Kidney (tissue), 14 donors: Measurements from ENCODE around the gene MPHOSPH9. TPM values are rescaled to one million over a fixed set of nuclear protein-coding genes. Genes with fewer than 3 reads are reported as not detected.
"Not testable (repeated sequence)": the region's sequence is repeated elsewhere in the genome, so short reads cannot be mapped to it uniquely, and the experiment has no call there.

Experiments
- DNase-seq, 5 donors: peaks; one replicate each; pipeline ENCODE4 v3.0.0-alpha.2; 2013 to 2020
- FAIRE-seq: peaks from 2 replicates; lab custom pipeline; 2012; peaks lifted over from hg19 to GRCh38; lab: Jason Lieb, UNC
- H3K27ac ChIP-seq, 2 donors: one replicate each; pipeline ENCODE4 v1.7.0; 2013; ENCODE audit warnings: low read depth in 2 of 2, low read length in 2 of 2, inconsistent platforms in 1 of 2
- H3K27me3 ChIP-seq: one replicate; pipeline ENCODE4 v1.7.1; 2013; ENCODE audit warnings: low read length, inconsistent platforms; ENCODE audit not compliant: control insufficient read depth, insufficient read depth
- H3K36me3 ChIP-seq, 3 donors: one replicate each; pipeline versions ENCODE4 v1.7.0 to v1.7.1; 2013; ENCODE audit warnings: low read length in 3 of 3, control low read depth in 1 of 3, inconsistent platforms in 1 of 3; ENCODE audit not compliant: insufficient read depth in 3 of 3, control insufficient read depth in 2 of 3
- H3K4me1 ChIP-seq, 3 donors: one replicate each; pipeline versions ENCODE4 v1.7.0 to v1.7.1; 2013; ENCODE audit warnings: low read length in 3 of 3, inconsistent platforms in 1 of 3, low read depth in 1 of 3; ENCODE audit not compliant: control insufficient read depth in 2 of 3, insufficient read depth in 2 of 3
- H3K4me3 ChIP-seq, 3 donors: one replicate each; pipeline versions ENCODE4 v1.7.0 to v1.8.1; 2013; ENCODE audit warnings: low read length in 3 of 3, control low read depth in 1 of 3, inconsistent platforms in 1 of 3
- H3K9ac ChIP-seq, 3 donors: one replicate each; pipeline versions ENCODE4 v1.7.0 to v1.7.1; 2013; ENCODE audit warnings: low read length in 3 of 3, control low read depth in 1 of 3, inconsistent platforms in 1 of 3
- H3K9me3 ChIP-seq, 3 donors: one replicate each; pipeline versions ENCODE4 v1.7.0 to v1.7.1; 2013; ENCODE audit warnings: low read length in 3 of 3, control low read depth in 1 of 3, inconsistent platforms in 1 of 3; ENCODE audit not compliant: control insufficient read depth in 2 of 3, insufficient read depth in 1 of 3
- intact Hi-C: fragments of 100-400 bp; cut with DNase I; formaldehyde crosslinking; loops from one replicate; pipeline ENCODE4 v1.11.1; 2022
- polyA plus RNA-seq: library from polyadenylated mRNA; stranded (reverse); fragments of 350-450 nt; fragmentation: Illumina TruSeq; extraction: RNeasy Lipid Tissue Mini Kit (QIAGEN cat#74804); gene quantifications from one replicate; pipeline ENCODE4 v1.2.3, GENCODE V29; 2014; ENCODE audit warnings: low read depth, low replicate concordance; ENCODE audit not compliant: insufficient read depth
- total RNA-seq: library from RNA; stranded (reverse); fragmentation: NEBNext Ultra II Directional; extraction: Animal tissue kit (Norgen Biotek cat#: 25700); gene quantifications from one replicate; pipeline ENCODE4 v1.2.1, GENCODE V29; 2021
- TF ChIP-seq, protein P1 (sequence below): IDR thresholded peaks from 3 replicates; pipeline ENCODE4 v1.5.1; 2012; ENCODE audit warnings: mild to moderate bottlenecking, moderate library complexity, borderline replicate concordance; ENCODE audit not compliant: insufficient read depth; ENCODE audit errors: extremely low read depth
- donor health status: control.
- donor health status: control.
- donor health status: control.
- donor health status: control.
- donor health status: control.
- donor health status: DM: yes; HTN: yes; CAD: no.
- donor health status: Normal renal cell carcinoma (clear cell type).

Gene MPHOSPH9
- total and polyA plus RNA-seq, 2 donors from 2014 or later, result 7.2 to 25.2 TPM

- intact Hi-C loops, result no loop called here
- peaks cover 0 to 15% (median 3%) of the 10 kb centered on the region in 3 donors for H3K36me3 ChIP-seq
- FAIRE-seq, result no peak
- no peaks in the 10 kb centered on the region for H3K27me3 ChIP-seq
- peak overlapping the region; percentile 72 to 85 for H3K27ac ChIP-seq
- peak in 4 of 5 donors; percentile 42 to 93 (median 68) for DNase-seq
- peaks cover 0 to 18% (median 16%) of the 10 kb centered on the region in 3 donors for H3K4me1 ChIP-seq
- H3K9ac ChIP-seq, result peak overlapping the region in 1 of 3 donors; percentile 19
- peak overlapping the region in 1 of 3 donors; percentile 35 for H3K4me3 ChIP-seq
- TF ChIP-seq, protein P1, sequence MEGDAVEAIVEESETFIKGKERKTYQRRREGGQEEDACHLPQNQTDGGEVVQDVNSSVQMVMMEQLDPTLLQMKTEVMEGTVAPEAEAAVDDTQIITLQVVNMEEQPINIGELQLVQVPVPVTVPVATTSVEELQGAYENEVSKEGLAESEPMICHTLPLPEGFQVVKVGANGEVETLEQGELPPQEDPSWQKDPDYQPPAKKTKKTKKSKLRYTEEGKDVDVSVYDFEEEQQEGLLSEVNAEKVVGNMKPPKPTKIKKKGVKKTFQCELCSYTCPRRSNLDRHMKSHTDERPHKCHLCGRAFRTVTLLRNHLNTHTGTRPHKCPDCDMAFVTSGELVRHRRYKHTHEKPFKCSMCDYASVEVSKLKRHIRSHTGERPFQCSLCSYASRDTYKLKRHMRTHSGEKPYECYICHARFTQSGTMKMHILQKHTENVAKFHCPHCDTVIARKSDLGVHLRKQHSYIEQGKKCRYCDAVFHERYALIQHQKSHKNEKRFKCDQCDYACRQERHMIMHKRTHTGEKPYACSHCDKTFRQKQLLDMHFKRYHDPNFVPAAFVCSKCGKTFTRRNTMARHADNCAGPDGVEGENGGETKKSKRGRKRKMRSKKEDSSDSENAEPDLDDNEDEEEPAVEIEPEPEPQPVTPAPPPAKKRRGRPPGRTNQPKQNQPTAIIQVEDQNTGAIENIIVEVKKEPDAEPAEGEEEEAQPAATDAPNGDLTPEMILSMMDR, result no peak
- H3K9me3 ChIP-seq, result no peaks in the 10 kb centered on the region
Observed at GRCh38 chr12:123250471-123251383, 17.8 kb upstream of the MPHOSPH9 start.

GRCh38 chr12:123248996-123249741 lies 16.2 kb upstream of the MPHOSPH9 start:
- H3K9me3 ChIP-seq, H3K4me3 ChIP-seq, intact Hi-C loops, H3K9ac ChIP-seq, H3K27ac ChIP-seq, H3K36me3 ChIP-seq, DNase-seq, FAIRE-seq, H3K27me3 ChIP-seq: not testable (repeated sequence)
- H3K4me1 ChIP-seq, result peaks cover 0 to 18% (median 16%) of the 10 kb centered on the region in 3 donors

DNA sequence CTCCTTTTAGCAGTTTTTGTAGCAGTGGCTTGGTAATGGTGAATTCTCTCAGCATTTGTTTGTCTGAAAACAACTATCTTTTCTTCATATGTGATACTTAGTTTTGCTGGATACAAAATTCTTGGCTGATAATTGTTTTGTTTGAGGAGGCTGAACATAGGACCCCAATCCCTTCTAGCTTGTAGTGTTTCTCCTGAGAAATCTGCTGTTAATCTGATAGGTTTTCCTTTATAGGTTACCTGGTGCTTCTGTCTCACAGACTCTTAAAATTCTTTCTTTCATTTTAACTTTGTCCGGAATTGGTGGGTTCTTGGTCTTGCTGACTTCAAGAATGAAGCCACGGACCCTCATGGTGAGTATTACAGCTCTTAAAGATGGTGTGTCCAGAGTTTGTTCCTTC lies 15.2 kb upstream of the MPHOSPH9 start:
- H3K9me3 ChIP-seq, H3K9ac ChIP-seq, DNase-seq, FAIRE-seq, H3K4me3 ChIP-seq, H3K27me3 ChIP-seq, H3K27ac ChIP-seq, intact Hi-C loops, H3K36me3 ChIP-seq: not testable (repeated sequence)
- H3K4me1 ChIP-seq, result peaks cover 0 to 18% (median 16%) of the 10 kb centered on the region in 3 donors

GRCh38 chr12:123245678-123246077 lies 12.7 kb upstream of the MPHOSPH9 start:
- Histone ChIP-seq H3K4me1 (peaks cover 0 to 8% (median 3%) of the 10 kb centered on the region in 3 donors), H3K27ac (no peak overlapping the region), H3K4me3 (no peak overlapping the region), H3K9me3 (no peaks in the 10 kb centered on the region), H3K9ac (no peak overlapping the region), H3K36me3 (no peaks in the 10 kb centered on the region), H3K27me3 (no peaks in the 10 kb centered on the region)
- intact Hi-C loops, result no loop called here
- TF ChIP-seq, protein P1, result no peak
- DNase-seq, result no peak
- no peak for FAIRE-seq
